HG03439 (cell line): ENCODE results near the gene GSS.

Experiments
- ATAC-seq: cut with Tn5 transposase; IDR thresholded peaks from one replicate; pipeline ENCODE4 v1.9.1; 2021; ENCODE audit warnings: mild to moderate bottlenecking, moderate library complexity; ENCODE audit not compliant: unreplicated experiment

Gene GSS

GRCh38 chr20:34955231-34956040, at the start of gene GSS, which contains the start of gene MYH7B:
Gene GSS (minus strand): TSS chr20:34955806. CDS start chr20:34951852, 3,954 bp downstream.
Gene MYH7B (plus strand): TSS chr20:34955868. CDS start chr20:34978006, 22,138 bp downstream.
- ATAC-seq, result peak; percentile 92

GRCh38 chr20:35004749-35005462, 49.3 kb upstream of the GSS start:
- no peak for ATAC-seq

- no peak for ATAC-seq
Observed at GRCh38 chr20:35004051-35004725, 48.6 kb upstream of the GSS start.

GRCh38 chr20:35003211-35004031, 47.8 kb upstream of the GSS start:
- no peak for ATAC-seq

- ATAC-seq, result no peak
Observed at GRCh38 chr20:35002426-35003210, 47.0 kb upstream of the GSS start.

- no peak for ATAC-seq
Observed at GRCh38 chr20:35001596-35002362, 46.2 kb upstream of the GSS start.

- no peak for ATAC-seq
Observed at GRCh38 chr20:35000922-35001595, 45.5 kb upstream of the GSS start.

GRCh38 chr20:35000311-35000921, 44.8 kb upstream of the GSS start:
- ATAC-seq, result no peak

- ATAC-seq, result no peak
Observed at GRCh38 chr20:34999782-35000181, 44.2 kb upstream of the GSS start.

GRCh38 chr20:34999021-34999451, 43.4 kb upstream of the GSS start:
- ATAC-seq, result no peak

GRCh38 chr20:34998331-34998950, 42.8 kb upstream of the GSS start:
- no peak for ATAC-seq

- ATAC-seq, result no peak
Observed at GRCh38 chr20:34997774-34998173, 42.2 kb upstream of the GSS start.

- ATAC-seq, result no peak
Observed at GRCh38 chr20:34997131-34997561, 41.5 kb upstream of the GSS start.

- ATAC-seq, result no peak
Observed at GRCh38 chr20:34996243-34997028, 40.8 kb upstream of the GSS start.

GRCh38 chr20:34995696-34996095, 40.1 kb upstream of the GSS start:
- no peak for ATAC-seq

- no peak for ATAC-seq
Observed at GRCh38 chr20:34995192-34995591, 39.6 kb upstream of the GSS start.
